GM21447 (cell line): ENCODE measurements around the gene SLC26A9.

Source experiments
- ATAC-seq: cut with Tn5 transposase; IDR thresholded peaks from one replicate; pipeline ENCODE4 v1.9.1; 2021; ENCODE audit not compliant: unreplicated experiment

SLC26A9 gene

DNA sequence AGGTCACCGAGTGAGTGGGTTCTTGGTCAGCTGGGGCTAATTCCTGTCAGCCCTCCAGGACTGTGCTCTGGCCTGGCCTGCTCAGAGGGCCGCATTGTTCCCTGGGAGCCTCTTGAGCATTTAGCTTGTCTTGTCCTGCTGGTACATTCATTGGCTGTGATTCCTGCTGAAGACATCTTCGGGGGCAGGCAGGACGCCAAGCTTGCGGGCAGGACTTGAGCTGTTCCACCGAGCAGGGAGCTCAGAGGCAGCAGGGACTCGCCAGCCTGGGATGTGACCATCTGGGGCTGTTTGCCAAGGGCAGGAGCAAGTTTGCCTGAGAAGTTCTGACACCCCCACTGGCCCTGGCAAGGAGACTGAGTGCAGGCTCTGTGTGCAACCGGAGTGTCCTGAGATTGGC lies 7.0 kb upstream of the SLC26A9 start:
- ATAC-seq: no peak

DNA sequence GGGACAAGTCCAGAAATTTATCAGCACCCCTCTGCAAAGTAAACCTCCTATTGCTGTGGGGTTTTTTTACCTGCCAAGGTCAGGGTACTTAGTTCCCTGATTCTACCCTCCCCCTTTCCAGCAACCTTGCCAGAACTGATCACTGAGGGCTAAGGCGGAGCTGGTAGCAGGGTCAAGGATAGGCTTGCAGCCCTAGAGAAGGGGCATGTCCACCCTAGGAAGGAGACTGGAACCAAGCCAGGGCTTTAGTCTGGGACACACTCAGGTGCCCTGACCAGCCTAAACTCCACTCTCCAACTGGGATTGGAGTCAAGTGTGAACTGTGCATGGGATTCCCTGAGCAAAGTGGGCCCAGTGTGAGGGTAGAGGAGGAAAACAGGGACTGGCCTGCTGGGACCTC lies 6.5 kb upstream of the SLC26A9 start:
- no peak for ATAC-seq

DNA sequence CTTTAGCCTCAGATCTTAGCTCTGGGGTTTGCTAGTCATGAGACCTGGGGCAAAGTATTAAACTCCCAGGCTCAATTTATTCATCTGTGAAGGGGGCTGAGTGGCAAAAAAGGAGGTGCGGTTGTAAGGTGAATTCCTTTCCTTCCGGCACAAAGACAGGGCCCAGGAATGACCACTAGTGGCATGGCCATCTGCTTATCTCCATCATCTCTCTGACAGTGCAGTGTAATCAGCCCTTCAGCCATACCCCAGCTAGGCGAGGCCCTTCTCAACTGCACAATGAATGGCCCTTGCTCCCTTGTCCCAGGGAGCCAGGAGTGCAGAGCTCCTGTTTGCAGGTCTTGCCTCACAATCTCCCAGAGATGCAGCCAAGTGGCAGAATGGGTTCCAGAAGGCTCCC lies 5.6 kb upstream of the SLC26A9 start:
- no peak for ATAC-seq

DNA sequence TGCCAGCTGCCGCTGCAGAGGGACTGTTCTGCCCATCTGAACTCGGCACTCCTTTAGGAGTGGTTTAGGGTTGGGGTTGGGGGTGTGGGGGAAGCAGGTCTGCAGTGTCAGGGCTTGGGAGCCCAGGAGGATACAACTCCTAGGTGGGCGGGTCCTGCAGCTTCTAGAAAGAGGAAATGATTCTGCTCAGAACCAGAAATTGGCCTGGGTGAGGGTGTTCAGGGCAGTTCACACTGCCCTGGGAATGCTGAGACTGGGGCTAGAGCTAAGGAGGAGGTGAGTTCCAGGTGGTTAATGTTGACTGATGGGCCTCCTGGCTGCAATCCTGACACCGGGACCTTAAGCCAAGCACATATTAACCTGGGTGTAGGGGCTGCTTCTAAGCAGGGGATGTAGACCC lies 4.8 kb upstream of the SLC26A9 start:
- no peak for ATAC-seq

DNA sequence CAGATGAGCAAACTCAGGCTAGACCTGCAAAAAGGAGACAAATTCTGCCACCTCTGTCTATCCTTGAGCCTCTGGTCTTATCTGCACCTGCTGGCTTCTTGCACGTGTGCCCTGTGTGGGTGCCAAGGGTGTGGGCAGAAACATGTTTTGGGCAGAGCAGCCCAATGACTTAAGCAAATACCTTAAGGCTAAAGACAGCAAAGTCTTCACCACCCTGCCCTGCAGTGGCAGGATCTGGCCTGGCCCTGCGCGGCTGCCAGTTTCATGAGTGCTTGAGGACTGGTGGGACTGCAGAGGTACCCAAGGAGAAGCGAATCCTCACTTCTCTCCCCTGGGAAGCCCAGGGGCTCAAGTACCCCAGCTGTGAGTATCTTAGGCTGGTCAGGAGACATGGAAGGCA lies 3.8 kb upstream of the SLC26A9 start:
- no peak for ATAC-seq

DNA sequence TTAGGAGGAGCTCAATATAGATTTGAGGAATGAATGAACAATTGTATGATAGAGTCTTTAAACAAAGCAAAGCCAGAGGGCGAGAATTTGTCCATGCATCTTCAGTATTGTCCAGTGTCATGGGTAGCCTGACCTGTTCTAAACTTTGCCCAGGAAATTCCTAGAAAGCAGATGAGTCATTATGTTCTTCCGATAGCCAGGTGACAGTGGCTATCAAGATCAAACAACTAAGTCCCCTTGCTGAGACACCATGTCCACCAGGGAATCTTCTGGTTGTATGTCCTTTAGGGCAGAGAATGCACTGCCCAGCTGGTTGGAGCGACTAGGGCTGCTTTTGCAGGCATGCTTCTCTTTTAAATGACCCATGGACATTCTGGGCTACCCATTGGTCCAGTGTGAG lies 1.8 kb upstream of the SLC26A9 start:
- no peak for ATAC-seq

DNA sequence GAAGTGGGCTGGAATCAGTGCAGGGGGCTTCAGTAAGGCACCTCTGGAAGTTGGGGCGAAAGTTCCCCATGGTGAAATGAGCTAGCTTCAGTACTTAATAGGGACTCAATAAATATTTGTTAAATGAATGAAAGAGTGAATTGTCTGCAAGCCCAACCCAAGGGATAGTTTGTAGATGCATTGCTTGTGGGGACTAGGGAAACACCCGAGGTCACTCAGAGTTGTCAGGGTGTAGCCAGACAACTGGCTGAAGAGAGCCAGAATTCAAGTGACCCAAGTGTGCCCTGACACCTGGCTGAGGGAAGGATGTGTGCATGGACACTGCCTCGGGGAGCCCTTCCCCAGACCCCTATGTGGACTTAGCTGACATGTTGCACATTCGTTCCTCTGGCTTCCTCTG lies 1.3 kb upstream of the SLC26A9 start:
- no peak for ATAC-seq

DNA sequence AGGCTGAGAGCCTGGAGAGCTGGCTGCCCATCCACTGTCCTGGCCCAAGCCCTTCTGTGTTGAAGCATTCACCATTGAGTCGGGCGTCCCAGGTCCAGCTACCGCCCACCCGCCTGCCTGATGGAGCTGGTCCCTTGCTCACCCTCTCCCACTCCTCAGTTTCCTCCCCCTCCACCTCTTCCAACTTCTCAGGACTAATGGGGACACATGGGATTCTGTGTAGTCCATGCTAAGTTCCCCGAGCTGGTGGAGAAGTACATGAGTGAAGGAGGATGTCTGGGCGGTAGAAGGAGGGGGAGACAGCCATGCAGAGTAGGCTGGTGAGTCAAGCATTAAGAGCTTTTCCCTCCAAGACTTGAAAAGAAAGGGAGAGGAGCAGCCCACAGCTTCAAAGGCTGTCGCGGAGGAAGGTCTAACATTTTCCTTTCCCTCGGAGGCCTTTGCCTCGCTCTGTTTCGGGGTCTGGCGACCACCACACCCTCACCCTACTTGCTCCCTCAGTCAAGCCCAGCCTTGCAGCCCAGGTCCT lies 561 bp downstream of the SLC26A9 start:
- ATAC-seq: no peak

DNA sequence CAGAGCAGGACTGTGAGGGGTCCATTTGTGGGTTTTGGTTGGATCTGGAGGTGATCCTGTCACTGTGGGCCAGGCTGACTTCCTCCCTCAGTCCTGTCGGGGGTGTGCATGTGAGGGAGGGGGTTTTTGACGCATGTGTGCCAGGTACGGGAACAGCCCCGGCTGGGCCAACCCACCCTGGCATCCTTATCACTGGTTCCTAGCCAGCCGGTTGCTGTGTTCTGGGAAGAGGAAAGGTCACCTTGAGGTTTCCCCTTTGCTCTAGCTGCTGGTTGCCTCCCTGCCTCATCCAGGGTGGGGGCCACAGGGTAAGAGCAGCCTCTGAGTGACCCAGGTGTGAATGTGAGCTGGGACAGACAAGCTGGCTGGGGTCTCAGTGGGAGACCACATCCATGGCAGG lies 2.5 kb downstream of the SLC26A9 start:
- no peak for ATAC-seq

DNA sequence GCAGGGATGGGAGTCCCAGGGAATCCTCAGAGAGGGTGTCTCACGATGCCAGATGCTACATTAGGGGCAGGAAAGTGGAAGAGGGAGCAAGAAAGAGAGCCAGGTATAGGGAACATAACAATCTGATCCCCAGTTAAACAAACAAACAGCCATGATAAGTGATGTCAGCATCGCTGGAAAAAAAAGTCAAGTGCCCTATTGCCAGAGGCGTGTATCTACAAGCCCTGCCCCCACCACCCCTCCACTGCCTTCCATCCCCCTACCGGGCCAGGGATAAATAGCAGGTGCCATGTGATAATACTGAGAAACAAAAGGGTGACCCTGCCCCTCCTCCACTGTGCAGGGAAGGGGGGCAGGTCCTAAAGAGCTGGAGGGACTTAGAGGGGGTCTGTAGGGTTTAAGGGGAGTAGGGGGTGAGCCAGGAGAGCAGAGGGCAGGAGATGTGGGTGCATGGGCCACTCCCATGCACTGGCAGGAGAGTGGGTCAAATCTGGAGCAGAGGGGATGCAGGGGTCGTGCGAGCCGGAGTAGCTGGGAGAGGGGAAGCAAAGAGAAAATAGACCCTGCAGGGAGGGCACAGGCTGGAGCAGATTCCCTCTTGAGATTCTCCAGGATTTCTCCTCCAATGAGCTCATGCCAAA lies 3.4 kb downstream of the SLC26A9 start:
- no peak for ATAC-seq

DNA sequence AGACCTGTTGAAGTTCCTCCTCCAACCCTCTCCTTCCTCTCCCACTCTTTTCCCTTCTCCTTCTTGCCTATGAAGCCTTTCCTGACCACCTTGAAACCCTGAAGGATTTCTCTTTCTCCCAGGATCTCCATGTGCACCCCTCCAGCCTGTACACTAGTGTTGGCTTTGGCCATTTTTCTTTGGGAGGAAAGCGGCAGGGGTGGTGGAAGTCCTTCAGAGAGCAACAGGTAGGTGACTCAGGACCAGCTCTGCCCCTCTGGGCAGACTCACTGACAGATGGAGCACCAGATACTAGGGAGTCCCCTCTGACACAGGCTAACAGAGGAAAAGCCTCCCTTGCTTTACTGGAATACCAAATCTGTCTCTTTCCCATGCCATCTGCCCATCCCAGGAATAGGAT lies 4.6 kb downstream of the SLC26A9 start:
- no peak for ATAC-seq

DNA sequence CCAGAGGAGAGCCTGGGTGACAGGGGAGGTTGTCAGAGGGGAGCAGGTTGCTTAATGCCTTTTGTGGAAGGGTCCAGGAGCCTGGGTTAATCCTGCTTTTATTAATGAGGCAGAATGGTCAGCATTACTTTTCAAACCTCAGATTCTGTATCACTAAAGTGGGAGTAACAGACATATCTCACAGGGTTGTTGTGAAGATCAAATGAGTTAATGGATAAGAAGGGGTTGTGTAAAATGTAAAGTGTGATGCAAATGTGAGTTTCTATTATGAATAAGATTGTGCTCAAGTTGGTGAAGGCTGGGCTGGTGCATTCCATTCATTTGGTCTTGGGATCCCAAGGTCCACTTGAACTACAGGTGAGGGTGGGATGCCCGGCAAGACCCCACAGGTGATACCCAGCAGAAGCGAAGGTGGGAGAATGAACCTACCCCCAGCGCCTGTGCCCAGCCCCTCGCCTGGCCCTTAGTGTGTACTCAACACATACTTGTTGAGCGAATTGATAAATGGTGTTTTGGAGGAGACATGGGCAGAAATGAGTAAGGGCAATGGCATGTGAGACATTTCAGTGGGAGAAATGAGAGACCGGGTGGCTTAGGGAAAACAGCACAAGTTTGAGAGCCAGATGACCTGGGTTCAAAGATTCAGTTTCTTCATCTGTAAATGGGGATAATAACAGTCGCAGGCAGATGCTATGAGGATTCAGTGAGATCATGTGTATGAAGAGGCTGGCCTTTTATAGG lies 6.2 kb downstream of the SLC26A9 start:
- no peak for ATAC-seq

DNA sequence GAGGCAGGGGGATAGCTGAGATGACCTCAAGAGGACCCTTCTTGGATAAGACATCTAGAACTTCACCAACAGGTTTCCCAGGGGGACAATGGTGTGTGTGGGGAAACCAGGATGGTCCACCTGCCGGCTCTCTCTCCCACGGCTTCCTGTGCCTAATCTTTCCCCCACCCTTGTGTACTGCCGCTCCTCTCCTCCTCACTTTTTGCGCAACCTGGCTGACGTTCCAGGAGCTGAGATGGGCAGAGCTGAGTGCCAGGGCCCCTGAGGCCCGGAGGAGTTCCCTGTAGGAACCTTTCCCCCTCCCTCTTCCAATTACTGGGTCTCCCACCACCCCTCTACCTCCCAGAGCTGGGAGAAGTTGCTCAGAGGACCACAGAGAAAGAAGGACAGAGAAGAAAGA lies 6.9 kb downstream of the SLC26A9 start:
- no peak for ATAC-seq

DNA sequence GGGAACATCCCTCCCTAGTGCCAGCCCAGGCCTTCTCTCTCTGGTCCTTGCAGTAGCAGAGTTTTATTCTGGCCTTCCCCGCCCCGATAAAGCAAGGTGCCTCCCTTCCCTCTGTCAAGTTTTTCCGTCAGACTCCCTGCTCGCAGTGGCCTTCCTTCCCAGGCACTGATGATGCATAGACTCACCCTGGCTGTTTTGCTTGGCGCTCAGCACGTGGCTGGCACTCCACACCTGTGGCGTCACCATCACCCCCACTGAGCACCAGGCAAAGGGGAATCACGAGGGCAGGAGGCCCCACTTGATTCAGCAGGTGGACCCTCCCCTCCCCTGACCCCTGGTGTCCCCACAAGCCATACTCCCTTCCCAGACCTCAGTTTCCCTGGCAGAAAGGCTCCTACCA lies 7.4 kb downstream of the SLC26A9 start:
- ATAC-seq: no peak

DNA sequence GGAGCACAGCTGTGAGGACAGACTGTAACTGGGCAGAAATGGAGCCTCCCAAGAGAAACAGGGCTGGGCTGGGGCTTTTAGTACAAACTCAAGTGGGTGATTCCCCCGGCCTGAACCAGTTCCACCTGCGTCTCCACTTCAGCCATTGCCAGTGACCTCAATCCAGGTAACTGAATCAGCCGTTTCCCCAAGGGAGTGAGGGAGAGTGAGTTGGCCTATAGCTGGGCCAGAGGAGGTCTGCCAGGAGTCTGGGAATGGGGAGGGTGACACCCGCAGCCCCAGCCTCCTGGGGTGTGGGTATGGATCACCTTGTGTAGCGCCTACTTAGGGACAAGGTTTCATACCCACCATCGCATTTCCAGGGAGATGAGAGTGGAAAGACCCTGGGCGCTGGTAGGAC lies 8.5 kb downstream of the SLC26A9 start:
- ATAC-seq: no peak

DNA sequence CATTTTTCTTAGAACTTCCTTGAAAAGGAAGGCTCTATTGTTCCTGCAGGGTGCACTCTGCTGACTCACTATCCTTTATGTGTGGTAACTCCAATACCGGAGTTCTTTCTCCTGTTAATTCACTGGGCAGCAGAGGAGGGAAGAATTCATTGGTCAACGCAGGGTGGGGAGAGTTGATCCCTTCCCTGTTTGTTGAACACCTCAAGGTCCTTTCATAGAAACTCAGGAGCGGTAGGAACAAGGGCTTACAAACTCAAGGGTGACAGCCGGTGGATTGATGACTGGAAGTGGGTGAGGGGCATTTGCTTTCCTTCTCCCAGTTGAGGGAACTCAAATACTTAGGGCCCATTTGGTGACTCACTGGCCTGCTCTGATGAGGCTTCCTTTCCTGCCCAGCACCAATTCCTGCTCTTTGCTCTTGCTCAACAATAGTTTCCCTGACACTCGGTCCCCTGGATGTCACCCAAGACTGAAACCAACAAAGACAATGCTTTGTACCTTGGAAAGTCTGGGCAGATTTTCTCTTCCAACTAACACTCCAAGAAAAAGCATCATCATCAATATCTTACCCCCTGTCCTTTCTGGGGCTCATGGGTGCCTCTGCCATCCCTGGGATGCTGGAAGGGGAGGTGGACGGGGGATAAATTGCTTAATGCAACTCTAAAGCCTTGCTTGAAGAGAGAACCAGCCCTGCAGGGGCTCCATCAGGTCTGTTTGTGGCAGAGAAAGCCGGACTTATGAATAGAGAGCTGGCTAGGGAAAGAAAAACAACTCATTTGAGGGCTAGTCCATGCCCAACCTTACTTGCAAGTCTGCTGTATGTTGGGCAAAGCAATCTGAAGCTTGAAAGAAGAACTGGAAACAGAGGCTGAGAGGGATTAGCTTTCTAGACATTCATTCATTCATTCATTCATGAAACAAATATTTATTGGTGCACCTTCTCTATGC lies 9.3 kb downstream of the SLC26A9 start:
- ATAC-seq: no peak

DNA sequence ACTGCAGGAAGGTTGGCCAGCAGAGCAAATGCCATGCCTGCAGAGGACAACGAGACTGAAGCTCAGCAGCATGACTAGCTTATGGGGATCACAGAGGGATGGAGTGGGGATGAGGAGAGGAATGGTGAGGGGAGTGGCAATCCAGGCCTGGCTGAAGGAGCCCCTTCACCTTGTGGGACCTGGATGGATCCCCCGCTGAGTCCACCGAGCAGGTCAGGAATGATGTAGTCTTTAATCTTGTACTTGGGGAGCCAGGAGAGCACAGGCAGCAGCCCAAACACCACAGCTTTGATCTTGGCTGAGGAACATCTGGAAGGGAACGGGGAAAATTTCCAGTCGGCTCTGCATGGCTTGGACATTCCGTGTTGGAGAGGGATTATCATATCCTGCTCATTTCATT lies 10.5 kb downstream of the SLC26A9 start:
- ATAC-seq: no peak

DNA sequence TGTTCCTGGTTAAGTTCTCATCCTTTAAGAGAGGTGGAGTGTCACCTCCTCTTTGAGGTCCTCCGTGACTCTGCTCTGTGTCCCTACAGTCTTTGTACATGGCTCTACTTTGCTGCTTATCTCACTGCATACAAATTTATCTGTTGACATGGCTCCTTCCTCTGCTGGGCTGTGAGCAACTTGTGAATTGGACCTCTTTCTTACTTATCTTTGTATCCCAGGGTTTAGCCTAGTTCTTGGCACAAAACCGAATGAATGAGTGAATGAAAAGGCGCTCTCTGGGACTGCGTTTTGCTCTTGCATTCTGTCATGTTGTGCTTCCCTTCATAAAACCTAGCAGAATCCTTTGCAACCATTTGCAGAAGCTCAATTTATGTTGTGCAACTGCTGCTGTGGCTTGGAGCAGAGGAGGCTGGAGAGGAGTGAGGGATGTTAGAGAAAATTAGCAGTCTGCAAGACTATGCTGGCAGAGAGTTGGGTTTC lies 12.4 kb downstream of the SLC26A9 start:
- ATAC-seq: no peak

DNA sequence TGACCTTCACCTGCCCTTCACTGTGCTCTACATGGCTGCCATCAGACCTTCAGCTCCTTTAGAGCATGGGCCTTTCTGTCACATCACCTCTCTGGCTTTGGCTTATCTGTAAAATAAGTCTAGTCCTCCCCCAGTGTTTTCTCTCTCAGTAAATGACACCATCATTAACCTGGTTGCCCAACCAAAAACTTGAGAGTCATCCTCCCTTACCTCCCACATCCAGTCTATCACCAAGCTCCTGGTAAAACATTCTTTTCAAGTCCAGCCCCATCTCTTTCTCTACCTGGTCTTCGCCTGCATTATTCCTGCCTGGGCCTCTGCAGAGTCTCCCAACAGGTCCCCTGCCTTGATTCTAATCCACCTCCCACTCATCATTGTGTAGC lies 13.1 kb downstream of the SLC26A9 start:
- ATAC-seq: no peak

DNA sequence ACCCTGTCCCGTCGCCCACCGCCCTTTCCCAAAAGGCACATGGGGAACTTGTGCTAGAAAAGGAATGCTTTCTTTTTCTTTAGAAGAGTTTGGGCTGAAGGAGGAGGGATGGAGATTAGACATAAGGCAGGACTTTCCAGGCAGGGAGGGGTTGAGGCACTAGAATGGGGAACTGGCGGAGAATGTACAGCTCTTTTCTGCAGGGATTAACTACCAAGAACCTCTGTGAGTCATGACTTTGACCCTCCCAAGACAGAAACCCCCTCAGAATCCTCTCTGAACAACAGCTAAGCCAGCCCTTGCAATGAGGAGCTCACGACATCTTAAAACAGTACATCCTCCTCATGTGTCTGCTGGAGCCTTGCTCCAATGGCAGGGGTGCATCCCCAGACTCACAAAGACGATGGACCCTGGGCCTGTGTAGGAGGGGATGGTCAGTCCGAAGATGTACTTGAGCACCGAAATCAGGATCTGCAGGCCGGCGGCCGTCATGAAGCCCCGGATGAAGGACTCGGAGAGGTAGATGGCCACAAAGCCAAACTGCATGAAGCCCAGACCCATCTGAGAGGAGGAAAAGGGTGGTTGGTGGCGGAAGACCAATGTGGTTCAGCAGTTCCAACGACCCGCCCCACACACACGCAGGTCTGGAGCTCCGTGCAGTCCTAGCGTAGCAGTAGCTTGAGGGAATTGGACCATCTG lies 13.6 kb downstream of the SLC26A9 start:
- ATAC-seq: no peak

DNA sequence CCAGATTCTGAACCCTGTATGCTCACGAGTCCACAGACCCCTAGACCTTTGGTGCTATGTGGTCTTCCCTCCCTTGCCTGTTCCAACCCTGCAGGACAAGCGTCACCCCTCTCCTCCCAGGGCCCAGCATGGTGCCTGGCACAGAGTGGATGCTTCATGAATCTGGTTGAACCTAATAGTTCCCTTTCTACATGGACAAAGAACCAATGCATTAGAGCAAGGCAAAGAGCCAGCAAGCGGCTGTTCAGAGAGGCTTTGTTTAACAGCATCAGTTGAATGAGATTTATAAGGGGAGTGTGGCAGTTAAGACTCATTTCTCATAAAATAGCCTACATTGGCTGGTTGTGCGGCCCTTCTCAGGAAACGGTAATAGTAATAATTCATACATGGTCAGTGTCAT lies 14.9 kb downstream of the SLC26A9 start:
- no peak for ATAC-seq
